Testis (tissue), 2 donors: ENCODE results near the gene ASTN1.

Experiments
- POLR2A ChIP-seq: fragments of 450-650 bp; IDR thresholded peaks from one replicate; pipeline ENCODE4 v1.6.1; 2017; ENCODE audit warnings: antibody characterized with exemption, mild to moderate bottlenecking, moderate library complexity
- TF ChIP-seq, protein P1 (sequence below), 3 experiments: fragments of 450-650 bp in 2 of 3; fragments of 200-600 bp in 1 of 3; sonication (generic) in 1 of 3; IDR thresholded peaks; one replicate each; pipeline ENCODE4 v1.5.1; 2016 to 2019; ENCODE audit warnings: antibody characterized with exemption in 3 of 3, mild to moderate bottlenecking in 2 of 3, moderate library complexity in 1 of 3

DNA sequence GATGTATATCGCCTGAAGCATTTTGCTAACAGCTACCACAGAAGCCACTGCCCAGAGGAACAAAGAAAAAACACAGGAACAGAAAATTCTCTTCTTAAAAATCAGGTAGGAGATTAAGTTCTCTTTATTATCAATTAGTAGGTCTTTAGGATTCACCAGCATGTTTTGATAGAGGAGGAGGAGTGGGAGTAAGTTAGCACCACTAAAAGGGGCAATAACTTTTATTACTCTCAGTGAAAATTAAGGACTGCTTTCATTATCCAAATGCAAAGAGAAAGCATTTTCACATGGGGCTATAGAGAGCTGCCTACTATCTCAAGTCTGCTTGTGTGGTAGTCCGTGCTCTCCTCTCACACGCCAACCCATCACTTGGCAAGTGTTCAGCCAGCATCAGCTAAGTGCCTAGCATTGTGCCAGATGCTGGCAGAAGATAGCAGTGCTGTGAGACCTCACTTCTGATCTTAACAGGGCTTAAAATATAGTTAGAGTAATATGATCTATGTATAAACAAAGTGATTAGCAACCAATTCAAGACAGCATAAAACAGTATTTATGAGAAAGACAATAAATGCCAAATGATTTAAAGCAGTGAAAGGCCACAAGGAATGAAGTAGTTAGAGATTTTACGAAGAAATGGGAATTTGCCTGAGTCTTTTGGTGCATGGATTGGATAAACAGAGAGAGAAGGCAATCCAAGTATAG is 39.8 kb downstream of the ASTN1 start:
- TF ChIP-seq, protein P1, sequence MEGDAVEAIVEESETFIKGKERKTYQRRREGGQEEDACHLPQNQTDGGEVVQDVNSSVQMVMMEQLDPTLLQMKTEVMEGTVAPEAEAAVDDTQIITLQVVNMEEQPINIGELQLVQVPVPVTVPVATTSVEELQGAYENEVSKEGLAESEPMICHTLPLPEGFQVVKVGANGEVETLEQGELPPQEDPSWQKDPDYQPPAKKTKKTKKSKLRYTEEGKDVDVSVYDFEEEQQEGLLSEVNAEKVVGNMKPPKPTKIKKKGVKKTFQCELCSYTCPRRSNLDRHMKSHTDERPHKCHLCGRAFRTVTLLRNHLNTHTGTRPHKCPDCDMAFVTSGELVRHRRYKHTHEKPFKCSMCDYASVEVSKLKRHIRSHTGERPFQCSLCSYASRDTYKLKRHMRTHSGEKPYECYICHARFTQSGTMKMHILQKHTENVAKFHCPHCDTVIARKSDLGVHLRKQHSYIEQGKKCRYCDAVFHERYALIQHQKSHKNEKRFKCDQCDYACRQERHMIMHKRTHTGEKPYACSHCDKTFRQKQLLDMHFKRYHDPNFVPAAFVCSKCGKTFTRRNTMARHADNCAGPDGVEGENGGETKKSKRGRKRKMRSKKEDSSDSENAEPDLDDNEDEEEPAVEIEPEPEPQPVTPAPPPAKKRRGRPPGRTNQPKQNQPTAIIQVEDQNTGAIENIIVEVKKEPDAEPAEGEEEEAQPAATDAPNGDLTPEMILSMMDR (IDR thresholded peaks at IDR 0.05) = no peak
- TF ChIP-seq POLR2A = no peak
